ENCODE data around the gene TWIST2. TPM values are rescaled to one million over a fixed set of nuclear protein-coding genes. Genes with fewer than 3 reads are reported as not detected.

TWIST2 gene
- total and polyA plus RNA-seq, 9 of the 15 experiments (the other 6 are each of a cell fraction or from before 2014, with no cell fraction given), result not detected

GRCh38 chr2:238814815-238815214, 33.1 kb upstream of the TWIST2 start:
- POLR2A ChIA-PET, result no interaction called here
- BruUV-seq (replicated peaks), result no TSS peak
- no peak for FAIRE-seq
- TF ChIP-seq ZNF699 (CRISPR knock-in tag; IDR thresholded peaks at IDR 0.05; ENCODE audit: insufficient replicate concordance) (no peak), PREB (CRISPR knock-in tag; IDR thresholded peaks at IDR 0.05) (no peak), CLOCK (CRISPR knock-in tag; IDR thresholded peaks at IDR 0.05; ENCODE audit: borderline replicate concordance) (no peak), SMARCE1 (IDR thresholded peaks at IDR 0.05) (no peak), ETV6 (IDR thresholded peaks at IDR 0.05; ENCODE audit: borderline replicate concordance in 1 of 2, low read depth in 2 of 2, low read length in 1 of 2) (no peak), ETV6 (CRISPR knock-in tag; IDR thresholded peaks at IDR 0.05; ENCODE audit: borderline replicate concordance) (no peak), NELFE (IDR thresholded peaks at IDR 0.05; ENCODE audit: insufficient read depth, insufficient read length) (no peak), HBP1 (CRISPR knock-in tag; IDR thresholded peaks at IDR 0.05) (no peak), UBTF (IDR thresholded peaks at IDR 0.05; ENCODE audit: borderline replicate concordance in 1 of 2, low read depth in 2 of 2, low read length in 2 of 2) (no peak), E4F1 (CRISPR knock-in tag; IDR thresholded peaks at IDR 0.05; ENCODE audit: borderline replicate concordance) (no peak), BCOR (IDR thresholded peaks at IDR 0.05) (no peak), STAG1 (CRISPR knock-in tag; IDR thresholded peaks at IDR 0.05; ENCODE audit: borderline replicate concordance) (no peak), ZFX (CRISPR knock-in tag; IDR thresholded peaks at IDR 0.05) (no peak)

More at GRCh38 chr2:238814815-238815214, 33.1 kb upstream of the TWIST2 start:
- no peaks in the 10 kb centered on the region for H3K9me1 ChIP-seq (ENCODE audit: control insufficient read depth, insufficient read depth, low read length)
- CTCF ChIA-PET (ENCODE audit: low intra/inter-chr PET ratio), result no interaction called here
- H3K4me3 ChIP-seq, result no peak overlapping the region
- no peaks in the 10 kb centered on the region for H3K4me1 ChIP-seq (replicated peaks in 1 of 2; ENCODE audit: control insufficient read depth in 2 of 2, insufficient read depth in 2 of 2, low read length in 2 of 2)
- H3K4me2 ChIP-seq (ENCODE audit: insufficient read depth, low read length), result no peak overlapping the region
- peaks cover 0 to 5% of the 10 kb centered on the region in 2 experiments; a peak in 1 of 5 replicates for H3K27me3 ChIP-seq (ENCODE audit: control insufficient read depth in 2 of 2, insufficient read depth in 2 of 2, low read length in 2 of 2)
- in situ Hi-C loops (cut with MboI) (no loop called here), intact Hi-C loops (cut with micrococcal nuclease) (no loop called here)
- H4K20me1 ChIP-seq (replicated peaks; ENCODE audit: control insufficient read depth, insufficient read depth, low read length), result no peaks in the 10 kb centered on the region
- no peaks in the 10 kb centered on the region for H3K9me3 ChIP-seq (replicated peaks; ENCODE audit: control insufficient read depth, insufficient read depth, low read depth, low read length)
- H2AFZ ChIP-seq (ENCODE audit: low read depth, low read length), result no peak overlapping the region
- 0% methylated on average over 4 of the region's 4 CpGs for WGBS (ENCODE audit: insufficient coverage, low coverage, missing lambda C conversion rate)
- no peaks in the 10 kb centered on the region for H3K36me3 ChIP-seq (ENCODE audit: control insufficient read depth, insufficient read depth, low read length)
- no peak for DNase-seq (ENCODE audit: extremely low read depth in 1 of 4, low spot score in 3 of 4)
- H3K27ac ChIP-seq (ENCODE audit: extremely low read depth, low read depth, low read length), result no peak overlapping the region
- H3K79me2 ChIP-seq (ENCODE audit: control insufficient read depth, insufficient read depth, low read length), result no peaks in the 10 kb centered on the region
- H3K9ac ChIP-seq (ENCODE audit: insufficient read depth in 1 of 2, low read depth in 2 of 2, low read length in 2 of 2), result no peak overlapping the region
- ATAC-seq, result no peak

Data from K562 (cell line).